ENCODE data around the gene NR1D2.

The NR1D2 gene

DNA sequence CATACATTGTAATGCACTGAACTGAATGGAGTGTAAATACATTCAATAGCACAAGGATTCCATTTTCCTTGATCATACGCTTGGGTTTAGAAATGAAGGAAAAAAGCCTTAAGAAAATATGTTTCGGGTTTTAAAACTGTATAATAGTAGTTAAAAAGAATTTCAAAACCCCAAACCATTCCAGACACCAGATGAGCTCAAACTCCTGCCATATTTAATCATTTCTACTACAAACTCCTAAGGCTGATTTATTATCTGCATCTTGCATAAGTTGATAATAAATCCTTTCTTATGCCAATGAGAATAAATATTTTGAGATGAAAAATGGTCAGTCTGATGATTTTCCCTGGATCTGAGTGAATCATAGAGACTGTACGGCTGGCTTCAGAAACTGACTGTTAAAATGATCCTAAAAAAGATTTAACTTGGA, 51.0 kb downstream of the NR1D2 start:
- TF ChIP-seq, protein P1, sequence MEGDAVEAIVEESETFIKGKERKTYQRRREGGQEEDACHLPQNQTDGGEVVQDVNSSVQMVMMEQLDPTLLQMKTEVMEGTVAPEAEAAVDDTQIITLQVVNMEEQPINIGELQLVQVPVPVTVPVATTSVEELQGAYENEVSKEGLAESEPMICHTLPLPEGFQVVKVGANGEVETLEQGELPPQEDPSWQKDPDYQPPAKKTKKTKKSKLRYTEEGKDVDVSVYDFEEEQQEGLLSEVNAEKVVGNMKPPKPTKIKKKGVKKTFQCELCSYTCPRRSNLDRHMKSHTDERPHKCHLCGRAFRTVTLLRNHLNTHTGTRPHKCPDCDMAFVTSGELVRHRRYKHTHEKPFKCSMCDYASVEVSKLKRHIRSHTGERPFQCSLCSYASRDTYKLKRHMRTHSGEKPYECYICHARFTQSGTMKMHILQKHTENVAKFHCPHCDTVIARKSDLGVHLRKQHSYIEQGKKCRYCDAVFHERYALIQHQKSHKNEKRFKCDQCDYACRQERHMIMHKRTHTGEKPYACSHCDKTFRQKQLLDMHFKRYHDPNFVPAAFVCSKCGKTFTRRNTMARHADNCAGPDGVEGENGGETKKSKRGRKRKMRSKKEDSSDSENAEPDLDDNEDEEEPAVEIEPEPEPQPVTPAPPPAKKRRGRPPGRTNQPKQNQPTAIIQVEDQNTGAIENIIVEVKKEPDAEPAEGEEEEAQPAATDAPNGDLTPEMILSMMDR (IDR thresholded peaks at IDR 0.05) = no peak
- intact Hi-C loops (cut with DNase I; ENCODE audit: low total_unique reads) = loop anchor here (5.0 to 10.0 kb wide), 3 partner anchors 241 to 686 kb away; partner anchors contain the start of gene THRB
- H3K4me3 ChIP-seq = no peak overlapping the region
- no peaks in the 10 kb centered on the region for H3K27me3 ChIP-seq
- no peaks in the 10 kb centered on the region for H3K36me3 ChIP-seq
- H3K27ac ChIP-seq = peak overlapping the region in 1 of 2 donors; percentile 15
- H3K4me1 ChIP-seq = peaks cover 0 to 46% (median 17%) of the 10 kb centered on the region in 4 donors
- DNase-seq = no peak
- no peaks in the 10 kb centered on the region for H3K9me3 ChIP-seq

DNA sequence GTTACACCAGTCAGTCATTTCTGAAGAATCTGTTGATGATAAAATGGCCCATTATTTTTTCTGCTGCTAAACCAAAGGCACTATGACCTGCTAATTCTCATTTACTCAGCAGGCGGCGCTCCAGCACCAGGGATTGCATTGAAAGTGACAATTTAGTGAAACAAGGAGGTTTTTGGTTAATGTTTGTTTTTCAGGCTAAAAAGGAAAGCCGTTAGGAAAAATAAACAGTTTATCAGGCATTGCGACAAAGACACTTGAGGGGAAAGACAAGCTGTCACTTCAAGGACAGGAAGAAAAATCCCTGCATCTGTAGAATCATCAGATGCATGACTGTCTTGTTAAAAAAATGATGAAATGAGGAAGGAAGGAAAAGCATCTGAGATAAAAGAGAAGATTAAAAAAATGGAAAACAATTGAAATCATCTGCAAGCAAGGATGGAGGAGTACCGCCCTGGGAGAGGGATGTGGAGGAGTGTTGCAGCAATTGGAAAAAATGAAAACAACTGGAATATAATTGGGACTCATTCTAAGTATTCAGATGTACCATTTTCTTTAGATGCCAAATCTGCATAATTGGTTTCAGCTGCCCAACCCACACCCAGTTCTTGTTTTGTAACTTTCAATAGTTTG, 54.0 kb downstream of the NR1D2 start:
- TF ChIP-seq, protein P1 (IDR thresholded peaks at IDR 0.05) = peak; percentile 91 to 99
- peak; percentile 81 to 84 for DNase-seq
- Histone ChIP-seq H3K36me3 (no peaks in the 10 kb centered on the region), H3K4me1 (peaks cover 0 to 16% (median under 1%) of the 10 kb centered on the region in 4 donors), H3K27ac (peak overlapping the region in 1 of 2 donors; percentile 20), H3K4me3 (no peak overlapping the region), H3K9me3 (no peaks in the 10 kb centered on the region), H3K27me3 (no peaks in the 10 kb centered on the region)
- intact Hi-C loops (cut with DNase I; ENCODE audit: low total_unique reads) = loop anchor here (5.0 to 10.0 kb wide), 3 partner anchors 238 to 683 kb away; partner anchors contain the start of gene THRB

GRCh38 chr3:24002129-24002528, 57.0 kb downstream of the NR1D2 start:
- no peak for DNase-seq
- Histone ChIP-seq H3K4me1 (peaks cover 0 to 9% (median 0%) of the 10 kb centered on the region in 4 donors), H3K36me3 (no peaks in the 10 kb centered on the region), H3K9me3 (no peaks in the 10 kb centered on the region), H3K27ac (peak overlapping the region; percentile 46 to 62), H3K4me3 (no peak overlapping the region), H3K27me3 (no peaks in the 10 kb centered on the region)
- intact Hi-C loops (cut with DNase I; ENCODE audit: low total_unique reads) = no loop called here
- TF ChIP-seq, protein P1 (IDR thresholded peaks at IDR 0.05) = no peak

GRCh38 chr3:24003466-24003865, 58.4 kb downstream of the NR1D2 start:
- Histone ChIP-seq H3K9me3 (no peaks in the 10 kb centered on the region), H3K36me3 (no peaks in the 10 kb centered on the region), H3K4me3 (no peak overlapping the region), H3K27me3 (no peaks in the 10 kb centered on the region), H3K27ac (no peak overlapping the region), H3K4me1 (peaks cover 0 to 9% (median 0%) of the 10 kb centered on the region in 4 donors)
- intact Hi-C loops (cut with DNase I; ENCODE audit: low total_unique reads) = no loop called here
- DNase-seq = no peak
- TF ChIP-seq, protein P1 (IDR thresholded peaks at IDR 0.05) = no peak

DNA sequence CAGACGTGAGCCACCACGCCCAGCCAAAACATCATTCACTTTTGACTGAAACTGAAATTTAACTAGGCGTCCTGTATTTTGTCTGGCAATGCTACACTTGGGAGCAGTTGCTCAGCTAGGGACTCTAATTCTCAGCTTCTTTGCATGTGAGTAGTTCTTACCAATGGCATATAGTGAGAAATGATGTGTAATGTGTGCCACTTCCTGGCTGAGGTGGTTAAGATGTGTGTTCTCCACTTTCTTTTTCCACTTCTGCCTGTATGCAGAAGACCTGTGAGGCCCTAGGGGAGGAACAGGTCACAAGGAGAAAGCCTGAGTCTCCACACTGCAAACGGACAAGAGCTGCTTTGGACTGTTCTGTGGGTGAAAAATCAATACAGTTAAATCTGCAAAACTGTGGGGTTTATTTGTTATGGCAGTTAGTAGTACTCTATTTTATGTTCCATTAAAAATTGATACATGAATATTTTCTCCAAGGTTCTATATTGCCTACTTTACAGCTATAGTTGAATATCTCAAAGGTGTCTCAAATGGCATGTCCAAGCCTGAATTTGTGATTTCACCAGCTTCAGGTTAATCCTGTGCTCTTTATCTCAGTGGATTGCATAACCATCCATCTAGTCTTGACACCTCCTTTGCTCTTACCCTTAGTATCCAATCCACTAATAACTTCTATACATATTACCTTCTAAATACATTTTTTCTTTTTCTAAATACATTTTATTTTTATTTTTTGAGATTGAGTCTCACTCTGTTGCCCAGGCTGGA, 59.3 kb downstream of the NR1D2 start:
- intact Hi-C loops (cut with DNase I; ENCODE audit: low total_unique reads) = no loop called here
- H3K9me3 ChIP-seq = no peaks in the 10 kb centered on the region
- no peak overlapping the region for H3K27ac ChIP-seq
- no peaks in the 10 kb centered on the region for H3K27me3 ChIP-seq
- no peaks in the 10 kb centered on the region for H3K36me3 ChIP-seq
- TF ChIP-seq, protein P1 (IDR thresholded peaks at IDR 0.05) = no peak
- H3K4me1 ChIP-seq = peaks cover 0 to 5% (median 0%) of the 10 kb centered on the region in 4 donors
- no peak overlapping the region for H3K4me3 ChIP-seq
- no peak for DNase-seq

Data from tibial artery (tissue), 4 donors.